Right lung (tissue), 10 donors: ENCODE data around the gene NFKB2. TPM values are rescaled to one million over a fixed set of nuclear protein-coding genes. Genes with fewer than 3 reads are reported as not detected.

Experiments used
- DNase-seq, 2 donors: peaks; one replicate each; pipeline ENCODE4 v3.0.0-alpha.2; 2013
- long read RNA-seq, 8 donors: transcript quantifications; one replicate each; lab custom pipeline, GENCODE V29; 2026
- polyA plus RNA-seq, 5 donors: library from polyadenylated mRNA; unstranded; fragments of 120-200 nt; gene quantifications; one replicate each; pipeline versions ENCODE4 v1.2.1 to v1.2.3, GENCODE V29; 2013; ENCODE audit warnings: inconsistent platforms in 1 of 5, low replicate concordance in 1 of 5; ENCODE audit not compliant: insufficient read length in 5 of 5, insufficient read depth in 1 of 5

Gene NFKB2
- 10 to 100 TPM; 17.1 to 25.7 (median 24.6) TPM for polyA plus RNA-seq
- long read RNA-seq, donor 1 = 0 reads
- long read RNA-seq, donor 2 = 0 reads
- long read RNA-seq, donor 3, partial matches to known transcripts = 0 of 1 reads
- long read RNA-seq, donor 3, other reads (novel, unspliced or antisense) = 0 of 1 reads
- long read RNA-seq, donor 4 = 0 reads
- long read RNA-seq, donor 5, partial matches to known transcripts = 105 of 221 reads
- long read RNA-seq, donor 5, other reads (novel, unspliced or antisense) = 115 of 221 reads
- long read RNA-seq, donor 6, partial matches to known transcripts = 5 of 7 reads
- long read RNA-seq, donor 6, other reads (novel, unspliced or antisense) = 0 of 7 reads
- long read RNA-seq, donor 7, partial matches to known transcripts = 0 of 9 reads
- long read RNA-seq, donor 7, other reads (novel, unspliced or antisense) = 8 of 9 reads
- long read RNA-seq, donor 8 = 0 reads

DNA sequence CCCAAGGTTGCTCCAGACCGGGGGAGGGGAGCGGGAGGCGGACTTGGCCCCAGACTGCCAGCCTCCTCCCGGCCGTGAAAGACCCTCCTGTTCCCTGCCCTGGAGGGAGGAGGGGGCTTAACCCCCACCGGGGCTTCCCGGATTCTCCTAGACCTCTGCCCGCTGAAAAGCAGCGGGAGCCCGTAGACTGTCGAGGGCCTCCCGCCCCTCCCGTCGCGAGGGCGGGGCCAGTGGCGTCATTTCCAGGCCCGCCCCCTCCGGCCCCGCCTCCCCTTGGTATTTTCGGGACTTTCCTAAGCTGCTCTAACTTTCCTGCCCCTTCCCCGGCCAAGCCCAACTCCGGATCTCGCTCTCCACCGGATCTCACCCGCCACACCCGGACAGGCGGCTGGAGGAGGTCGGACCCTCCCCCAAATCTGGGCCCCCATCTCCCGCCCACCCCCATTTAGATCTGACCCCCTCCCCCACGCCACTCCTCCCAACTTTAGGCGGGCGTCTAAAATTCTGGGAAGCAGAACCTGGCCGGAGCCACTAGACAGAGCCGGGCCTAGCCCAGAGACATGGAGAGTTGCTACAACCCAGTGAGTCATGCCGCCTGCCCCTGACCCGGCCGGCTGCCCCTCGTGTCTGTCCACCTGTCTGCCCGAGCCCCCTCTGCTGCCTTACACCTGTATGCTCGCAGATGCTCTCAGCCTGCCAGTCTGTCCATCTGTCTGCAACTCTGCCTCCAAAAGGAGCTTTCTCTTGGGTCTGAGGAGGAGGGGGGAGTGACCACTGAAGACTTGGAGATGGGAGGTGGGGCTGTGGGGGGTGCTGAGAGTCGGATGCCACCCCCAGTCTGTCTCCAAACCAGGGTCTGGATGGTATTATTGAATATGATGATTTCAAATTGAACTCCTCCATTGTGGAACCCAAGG is at the start of gene NFKB2:
Gene NFKB2, plus strand, starts transcription at position 306 of the 917 bp plus-strand sequence. Its CDS starts 255 bp downstream, at position 561.
- DNase-seq = peak; percentile 92 to 93

GRCh38 chr10:102347236-102347828 is 48.2 kb upstream of the NFKB2 start:
- peak in 1 of 2 donors; percentile 22 for DNase-seq

DNA sequence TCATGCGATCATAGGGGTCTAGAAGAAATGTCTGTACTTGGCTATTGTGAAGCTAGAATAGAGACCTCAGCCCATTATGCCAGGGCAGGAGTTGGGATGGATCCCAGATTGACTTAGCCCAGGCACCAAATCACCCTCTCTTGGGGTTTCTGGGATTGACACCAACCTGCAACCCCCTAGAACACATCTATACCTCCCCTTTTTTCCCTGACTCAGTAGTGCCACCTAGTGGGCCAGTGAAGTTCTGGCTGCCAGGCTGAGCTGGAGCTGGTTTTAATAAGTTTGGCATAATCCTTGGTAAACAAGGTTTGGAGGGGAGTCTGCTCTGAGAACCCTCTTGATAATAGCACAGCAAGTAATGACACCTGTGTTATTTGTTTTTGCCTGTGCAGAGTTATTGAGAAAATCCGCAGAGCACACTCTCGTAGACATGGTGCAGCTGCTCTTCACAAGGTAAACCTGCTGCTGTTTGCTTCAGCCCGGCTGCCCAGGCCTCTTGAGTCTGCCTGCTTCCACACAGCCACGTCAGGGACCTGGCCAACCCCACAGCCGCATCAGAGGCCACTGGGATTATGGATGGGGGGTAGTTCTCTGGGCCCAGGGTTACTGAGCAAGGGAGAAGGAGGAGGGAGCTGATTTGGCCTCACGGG is 43.3 kb upstream of the NFKB2 start:
- peak; percentile 32 to 56 for DNase-seq

DNA sequence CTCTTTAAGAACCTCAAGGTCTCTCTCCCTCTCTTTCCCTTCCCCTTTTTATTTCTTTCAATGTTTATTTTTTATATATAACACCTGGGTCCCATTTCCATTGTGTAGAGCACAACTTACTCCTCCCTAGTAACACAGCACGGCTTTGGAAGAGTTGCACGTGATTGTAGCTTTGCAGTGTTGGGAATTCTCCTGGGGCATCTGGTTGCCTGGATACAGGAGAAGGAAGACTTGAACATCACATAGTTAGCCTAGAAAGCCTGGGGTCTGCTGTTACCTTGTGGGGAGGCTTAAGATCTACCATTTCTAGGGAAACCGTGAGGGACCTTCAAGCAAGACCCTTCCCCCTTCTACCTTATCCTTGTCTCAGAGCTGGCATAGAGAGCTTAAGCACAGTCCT is 41.1 kb upstream of the NFKB2 start:
- DNase-seq = no peak

DNA sequence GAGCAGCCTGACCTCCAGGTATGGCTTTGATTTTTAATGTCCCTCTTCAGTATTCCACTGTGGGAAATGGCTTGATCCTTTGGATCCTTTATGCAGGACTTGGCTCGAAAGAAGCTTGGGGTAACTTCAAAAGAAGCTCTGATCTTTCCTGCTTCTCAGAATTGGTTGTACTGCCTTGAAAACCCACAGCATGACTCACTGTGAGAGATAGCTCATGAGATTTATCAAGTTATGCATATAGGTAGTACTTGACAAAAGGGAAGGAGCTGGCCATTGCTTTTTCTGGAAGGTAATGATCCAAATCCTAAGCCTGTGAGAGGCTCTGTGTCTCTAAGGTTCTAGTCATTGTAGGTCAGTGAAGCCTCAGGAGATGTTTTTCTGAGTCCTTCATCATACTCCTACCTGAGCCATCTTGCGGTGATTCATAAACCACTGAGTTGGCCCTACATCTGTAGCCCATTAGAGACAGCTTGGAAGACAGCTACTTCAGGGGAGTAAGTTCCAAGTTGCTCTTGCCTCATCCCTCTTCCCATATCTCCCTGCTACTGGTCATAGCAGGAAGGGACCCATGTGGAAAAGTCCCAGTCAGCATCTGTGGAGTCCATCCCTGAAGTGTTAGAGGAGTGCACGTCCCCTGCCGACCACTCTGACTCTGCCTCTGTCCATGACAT is 36.7 kb upstream of the NFKB2 start:
- no peak for DNase-seq

- no peak for DNase-seq
Observed at GRCh38 chr10:102367441-102367840, 28.1 kb upstream of the NFKB2 start.

GRCh38 chr10:102368077-102368476 is 27.4 kb upstream of the NFKB2 start:
- no peak for DNase-seq

- no peak for DNase-seq
Observed at GRCh38 chr10:102371295-102371694, 24.2 kb upstream of the NFKB2 start.

GRCh38 chr10:102375250-102375649 is 20.3 kb upstream of the NFKB2 start:
- DNase-seq = no peak

GRCh38 chr10:102375867-102376266 is 19.6 kb upstream of the NFKB2 start:
- DNase-seq = no peak

DNA sequence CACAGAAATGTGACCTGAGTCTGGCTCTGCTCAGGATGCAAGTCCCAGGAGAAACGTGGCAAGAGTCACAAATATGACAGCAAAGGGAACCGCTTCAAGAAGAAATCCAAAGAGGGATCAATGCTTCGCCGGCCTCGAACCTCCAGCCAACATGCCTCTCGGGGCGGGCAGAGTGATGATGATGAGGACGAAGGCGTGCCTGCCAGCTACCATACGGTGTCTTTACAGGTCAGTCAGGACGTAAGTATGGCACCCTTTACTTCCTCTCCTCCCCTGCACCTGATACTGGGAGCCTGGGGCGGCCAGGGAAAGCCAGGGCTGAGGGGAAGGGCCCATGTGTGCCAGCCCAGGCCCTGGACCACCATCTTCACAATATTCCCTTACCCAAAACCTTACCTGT is 18.6 kb upstream of the NFKB2 start:
- no peak for DNase-seq

DNA sequence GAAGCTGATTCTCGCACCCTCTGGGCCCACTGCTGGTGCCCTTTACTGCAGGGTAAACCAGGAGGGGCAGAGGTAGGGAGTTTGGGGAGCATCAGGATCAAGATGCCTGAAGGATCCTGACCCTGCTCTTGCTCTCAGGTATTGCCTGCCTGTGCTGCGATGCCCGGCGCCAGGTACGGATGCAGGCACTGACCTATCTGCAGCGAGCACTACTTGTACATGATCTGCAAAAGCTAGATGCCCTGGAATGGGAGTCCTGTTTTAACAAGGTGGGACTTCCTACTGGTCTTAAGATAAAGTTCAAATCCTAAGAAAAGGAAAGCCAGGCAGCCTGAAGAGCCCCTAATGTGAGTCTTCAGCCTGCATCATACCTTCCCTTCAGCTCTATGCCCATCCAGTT is 16.1 kb upstream of the NFKB2 start:
- DNase-seq = no peak

DNA sequence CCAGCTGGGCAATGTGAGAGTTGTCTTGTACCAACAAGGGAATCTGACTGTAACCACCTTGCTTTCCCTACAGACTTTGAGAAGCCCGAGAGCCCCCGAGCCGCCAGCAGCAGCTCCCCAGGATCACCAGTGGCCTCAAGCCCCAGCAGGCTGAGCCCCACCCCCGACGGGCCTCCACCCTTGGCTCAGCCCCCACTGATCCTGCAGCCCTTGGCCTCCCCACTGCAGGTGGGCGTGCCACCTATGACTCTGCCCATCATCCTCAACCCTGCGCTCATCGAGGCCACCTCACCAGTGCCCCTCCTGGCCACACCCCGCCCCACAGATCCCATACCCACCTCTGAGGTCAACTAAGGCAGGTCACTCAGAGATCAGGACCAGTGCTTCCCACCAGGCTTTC is 13.5 kb upstream of the NFKB2 start:
- DNase-seq = no peak

DNA sequence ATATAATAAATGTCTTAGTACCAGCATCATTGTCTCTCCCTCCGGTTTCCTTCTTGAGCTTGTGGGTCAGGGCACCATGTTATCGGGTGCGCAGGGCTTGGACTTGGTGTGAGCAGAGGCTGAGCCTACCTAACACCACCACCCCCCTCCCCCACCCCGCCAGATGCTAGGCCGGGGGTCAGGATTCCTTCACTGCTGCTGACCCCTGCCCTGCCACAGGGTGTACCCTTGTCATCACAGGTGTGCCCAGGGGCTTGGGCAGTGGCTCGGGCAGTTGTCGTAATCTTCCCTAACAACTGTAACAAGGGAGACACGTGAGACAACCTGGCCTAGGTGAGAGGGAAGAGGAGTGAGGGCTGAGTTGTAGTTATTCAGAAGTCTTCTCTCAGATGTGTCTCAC is 12.6 kb upstream of the NFKB2 start:
- no peak for DNase-seq

DNA sequence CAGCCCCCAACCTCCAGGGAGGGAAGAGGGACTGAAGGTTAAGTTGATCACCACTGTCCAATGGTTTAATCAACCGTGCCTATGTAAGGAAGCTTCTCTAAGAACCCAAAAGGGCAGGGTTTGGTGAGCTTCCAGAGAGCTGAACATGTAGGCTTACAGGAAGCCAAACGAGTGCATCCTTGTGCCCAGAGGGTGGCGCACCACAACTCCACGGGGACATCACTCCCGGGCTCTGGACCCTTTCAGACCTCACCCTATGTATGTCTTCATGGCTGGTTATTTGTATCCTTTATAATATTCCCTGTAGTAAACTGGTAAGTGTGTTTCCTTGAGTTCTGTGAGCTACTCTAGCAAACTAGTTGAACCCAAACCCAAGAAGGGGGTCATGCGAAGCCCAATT is 11.5 kb upstream of the NFKB2 start:
- no peak for DNase-seq

- peak in 1 of 2 donors; percentile 23 for DNase-seq
Observed at GRCh38 chr10:102384606-102385429, 10.7 kb upstream of the NFKB2 start.

- no peak for DNase-seq
Observed at GRCh38 chr10:102389894-102390293, 5.6 kb upstream of the NFKB2 start.

- no peak for DNase-seq
Observed at GRCh38 chr10:102392306-102392705, 3.2 kb upstream of the NFKB2 start.

DNA sequence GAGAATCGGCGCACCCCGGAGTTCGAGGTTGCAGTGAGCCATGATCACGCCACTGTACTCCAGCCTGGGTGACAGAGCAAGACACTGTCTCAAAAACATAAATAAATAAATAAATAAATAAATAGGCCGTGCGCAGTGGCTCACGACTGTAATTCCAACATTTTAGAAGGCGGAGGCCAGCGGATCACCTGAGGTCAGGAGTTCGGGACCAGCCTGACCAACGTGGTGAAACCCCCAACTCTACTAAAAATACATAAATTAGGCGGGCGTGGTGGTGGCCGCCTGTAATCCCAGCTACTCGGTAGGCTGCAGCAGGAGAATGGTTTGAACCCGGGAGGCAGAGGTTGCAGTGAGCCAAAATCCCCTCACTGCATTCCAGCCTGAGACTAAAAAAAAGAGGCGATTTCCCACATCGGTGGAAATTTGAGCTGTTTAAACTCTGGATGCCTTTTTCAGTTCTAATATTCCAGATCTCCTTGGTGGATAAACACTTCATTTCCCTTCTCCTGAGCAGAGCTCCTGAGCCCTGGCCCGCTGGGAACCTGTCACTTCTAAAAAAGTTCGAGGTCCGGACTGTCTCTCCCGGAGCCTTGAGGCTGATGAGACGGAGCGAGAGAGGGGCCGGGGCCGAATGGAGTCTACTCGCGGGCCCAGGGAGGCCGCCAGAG is 2.0 kb upstream of the NFKB2 start:
- DNase-seq = no peak
